CD4-positive, alpha-beta T cell (primary cell): ENCODE results near the gene PKIG. TPM values are rescaled to one million over a fixed set of nuclear protein-coding genes. Genes with fewer than 3 reads are reported as not detected.

Experiments
- ATAC-seq: fragments of 200-7000 bp; cut with Tn5 transposase; one replicate; pipeline ENCODE4 v1.10.0; 2022; ENCODE audit warnings: mild to moderate bottlenecking; ENCODE audit not compliant: poor library complexity
- CTCF ChIA-PET: fragments of 350-600 bp; sonication (Branson Sonifier 250); formaldehyde crosslinking; loops from one replicate; lab custom pipeline; 2021; ENCODE audit warnings: antibody characterized with exemption, inconsistent platforms; lab: Charles Lee
- POLR2A ChIA-PET: fragments of 350-600 bp; sonication (Branson Sonifier 250); formaldehyde crosslinking; loops from one replicate; lab custom pipeline; 2021; ENCODE audit warnings: antibody characterized with exemption, inconsistent platforms; lab: Charles Lee
- DNase-seq, 14 experiments: peaks; one replicate each; pipeline ENCODE4 v3.0.0-alpha.2; 2013 to 2020; ENCODE audit warnings: mixed read lengths in 2 of 14
- H3K27ac ChIP-seq, 2 donors: one replicate each; pipeline versions ENCODE4 v1.5.1 to v1.7.0; 2013; ENCODE audit warnings: low read length in 2 of 2, low read depth in 1 of 2, mild to moderate bottlenecking in 1 of 2
- H3K27me3 ChIP-seq, 2 experiments: 1 replicate in 1 of 2; 2 replicates in 1 of 2; pipeline versions ENCODE4 v1.6.1 to v1.7.0; 2013; ENCODE audit warnings: low read length in 2 of 2, control low read depth in 1 of 2, mild to moderate bottlenecking in 1 of 2, moderate library complexity in 1 of 2; ENCODE audit not compliant: insufficient read depth in 2 of 2, control insufficient read depth in 1 of 2
- H3K36me3 ChIP-seq: one replicate; pipeline ENCODE4 v1.6.1; 2013; ENCODE audit warnings: low read length, control low read depth; ENCODE audit not compliant: insufficient read depth
- H3K4me1 ChIP-seq: one replicate; pipeline ENCODE4 v1.6.1; 2013; ENCODE audit warnings: low read length, control low read depth; ENCODE audit not compliant: insufficient read depth
- H3K4me3 ChIP-seq: one replicate; pipeline ENCODE4 v1.5.1; 2013; ENCODE audit warnings: mild to moderate bottlenecking, low read length, moderate library complexity
- H3K9me3 ChIP-seq, 2 experiments: 1 replicate in 1 of 2; 2 replicates in 1 of 2; pipeline versions ENCODE4 v1.6.1 to v1.7.0; 2013; ENCODE audit warnings: low read length in 2 of 2, mild to moderate bottlenecking in 2 of 2, control low read depth in 1 of 2, moderate library complexity in 1 of 2; ENCODE audit not compliant: control insufficient read depth in 1 of 2, insufficient read depth in 1 of 2
- H3K27ac Mint-ChIP-seq: one replicate; pipeline ENCODE4 v1.8.0; 2020; ENCODE audit warnings: mixed read lengths
- H3K27me3 Mint-ChIP-seq: one replicate; pipeline ENCODE4 v1.8.0; 2021; ENCODE audit warnings: mixed read lengths
- H3K36me3 Mint-ChIP-seq: one replicate; pipeline ENCODE4 v1.8.0; 2021; ENCODE audit warnings: low read depth, mixed read lengths
- H3K4me1 Mint-ChIP-seq: one replicate; pipeline ENCODE4 v1.8.0; 2021; ENCODE audit warnings: low read depth, mixed read lengths
- H3K4me3 Mint-ChIP-seq: one replicate; pipeline ENCODE4 v1.8.0; 2020; ENCODE audit warnings: mild to moderate bottlenecking, mixed read lengths
- H3K9me3 Mint-ChIP-seq: one replicate; pipeline ENCODE4 v1.8.0; 2020; ENCODE audit warnings: mixed read lengths
- CTCF ChIP-seq: fragments of 200-600 bp; IDR thresholded peaks from one replicate; pipeline ENCODE4 v1.8.0; 2022; ENCODE audit warnings: antibody characterized with exemption, mild to moderate bottlenecking
- intact Hi-C, 2 experiments: fragments of 100-400 bp; cut with DNase I in 1 of 2; cut with micrococcal nuclease in 1 of 2; formaldehyde crosslinking; loops; one replicate each; pipeline versions ENCODE4 v1.15.1 to v1.9.0; 2023 to 2025; cut with DNase I, micrococcal nuclease
- total RNA-seq, 174 experiments: library from RNA in 2 of 174; stranded (reverse) in 2 of 174; gene quantifications; one replicate each; pipeline ENCODE4 v1.2.3 and lab custom pipeline; 2021 to 2026

PKIG gene
- total RNA-seq, 2 experiments from 2014 or later = 1.7 to 2.4 TPM

GRCh38 chr20:44649976-44650375 is 67.6 kb downstream of the PKIG start:
- no peak overlapping the region for H3K27ac ChIP-seq
- no peaks in the 10 kb centered on the region for H3K36me3 ChIP-seq
- H3K36me3 Mint-ChIP-seq = peaks cover 19% of the 10 kb centered on the region
- peak overlapping the region; percentile 90 for H3K4me3 Mint-ChIP-seq
- H3K9me3 ChIP-seq = no peaks in the 10 kb centered on the region
- H3K4me1 ChIP-seq = peaks cover 74% of the 10 kb centered on the region
- intact Hi-C loops = loop anchor here (2.0 to 5.0 kb wide), 6 partner anchors 21 to 128 kb away; partner anchors contain the start of gene SERINC3 (in 1 of the 2)
- no peak for TF ChIP-seq CTCF
- H3K9me3 Mint-ChIP-seq = no peaks in the 10 kb centered on the region
- ATAC-seq (no peak), DNase-seq (peak in 1 of 14 experiments; percentile 16)
- no peaks in the 10 kb centered on the region for H3K27me3 Mint-ChIP-seq
- peak overlapping the region; percentile 93 for H3K4me3 ChIP-seq
- peaks cover 64% of the 10 kb centered on the region for H3K4me1 Mint-ChIP-seq
- ChIA-PET CTCF (interaction anchor here (0.7 to 5.2 kb wide), 4 partner anchors 33 to 318 kb away, joined by 3 to 24 read pairs (median 3); no protein-coding TSS in a partner anchor), POLR2A (interaction anchor here (0.9 to 5.6 kb wide), 7 partner anchors 8 to 174 kb away, joined by 3 to 27 read pairs (median 7); partner anchors contain the start of genes SERINC3 and TTPAL)
- H3K27ac Mint-ChIP-seq = peak overlapping the region; percentile 91
- no peaks in the 10 kb centered on the region for H3K27me3 ChIP-seq

GRCh38 chr20:44650771-44651433 is 68.5 kb downstream of the PKIG start:
- Histone ChIP-seq H3K9me3 (no peaks in the 10 kb centered on the region), H3K4me3 (peak overlapping the region; percentile 93), H3K27me3 (no peaks in the 10 kb centered on the region), H3K4me1 (peaks cover 64% of the 10 kb centered on the region), H3K36me3 (no peaks in the 10 kb centered on the region), H3K27ac (peak overlapping the region; percentile 66 to 69)
- Mint-ChIP-seq H3K27me3 (no peaks in the 10 kb centered on the region), H3K4me1 (peaks cover 56% of the 10 kb centered on the region), H3K36me3 (peaks cover 19% of the 10 kb centered on the region), H3K4me3 (peak overlapping the region; percentile 90), H3K27ac (peak overlapping the region; percentile 91), H3K9me3 (no peaks in the 10 kb centered on the region)
- POLR2A ChIA-PET = interaction anchor here (1.0 to 5.6 kb wide), 9 partner anchors 8 to 129 kb away, joined by 3 to 27 read pairs (median 9); partner anchors contain the start of gene SERINC3
- ATAC-seq = peak; percentile 47
- intact Hi-C loops = loop anchor here (2.0 to 5.0 kb wide), 5 partner anchors 20 to 129 kb away; partner anchors contain the start of gene SERINC3 (in 1 of the 2)
- peak; percentile 16 to 67 (median 43) for DNase-seq
- no peak for TF ChIP-seq CTCF
- CTCF ChIA-PET = interaction anchor here (1.5 to 5.2 kb wide), 2 partner anchors 8 to 33 kb away, joined by 5 to 24 read pairs; no protein-coding TSS in a partner anchor

GRCh38 chr20:44651434-44651683 is 69.0 kb downstream of the PKIG start:
- peaks cover 60% of the 10 kb centered on the region for H3K4me1 ChIP-seq
- no peak for DNase-seq
- H3K36me3 Mint-ChIP-seq = peaks cover 19% of the 10 kb centered on the region
- H3K4me3 Mint-ChIP-seq = peak overlapping the region; percentile 90
- POLR2A ChIA-PET = interaction anchor here (0.9 to 5.6 kb wide), 8 partner anchors 9 to 130 kb away, joined by 3 to 27 read pairs (median 9); partner anchors contain the start of gene SERINC3
- no peaks in the 10 kb centered on the region for H3K9me3 Mint-ChIP-seq
- no peak for TF ChIP-seq CTCF
- intact Hi-C loops = loop anchor here (2.0 to 5.0 kb wide), 5 partner anchors 19 to 129 kb away; partner anchors contain the start of gene SERINC3 (in 1 of the 2)
- H3K9me3 ChIP-seq = no peaks in the 10 kb centered on the region
- peaks cover 52% of the 10 kb centered on the region for H3K4me1 Mint-ChIP-seq
- ATAC-seq = no peak
- H3K27ac ChIP-seq = peak overlapping the region; percentile 66 to 69
- H3K27me3 ChIP-seq = no peaks in the 10 kb centered on the region
- H3K4me3 ChIP-seq = peak overlapping the region; percentile 93
- CTCF ChIA-PET = interaction anchor here (1.5 to 5.2 kb wide), 2 partner anchors 9 to 32 kb away, joined by 5 to 24 read pairs; no protein-coding TSS in a partner anchor
- peak overlapping the region; percentile 91 for H3K27ac Mint-ChIP-seq
- no peaks in the 10 kb centered on the region for H3K27me3 Mint-ChIP-seq
- no peaks in the 10 kb centered on the region for H3K36me3 ChIP-seq
